SK-N-SH treated with all-trans-retinoic acid at 6 μM for 48 hours (cell line): ENCODE results near the gene PLEKHA4.

ENCODE experiments used
- ATAC-seq: fragments of 200-7000 bp; cut with Tn5 transposase; 3 replicates; pipeline ENCODE4 v1.9.1; 2020; ENCODE audit warnings: mild to moderate bottlenecking, moderate library complexity
- ARNTL ChIP-seq: fragments of 450-650 bp; formaldehyde crosslinking; IDR thresholded peaks from 2 replicates; pipeline ENCODE4 v1.5.0; 2020; ENCODE audit warnings: low read depth, mild to moderate bottlenecking, moderate library complexity, borderline replicate concordance
- BACH2 ChIP-seq: fragments of 250-450 bp; sonication (Bioruptor Pico); IDR thresholded peaks from 2 replicates; pipeline ENCODE4 v1.9.0; 2021; ENCODE audit warnings: mild to moderate bottlenecking, borderline replicate concordance
- CREB5 ChIP-seq: fragments of 250-450 bp; sonication (Bioruptor Pico); IDR thresholded peaks from 2 replicates; pipeline ENCODE4 v1.5.1; 2020; ENCODE audit warnings: low read depth, mild to moderate bottlenecking, moderate library complexity
- CSDC2 ChIP-seq: fragments of 250-450 bp; sonication (Bioruptor Pico); IDR thresholded peaks from 2 replicates; pipeline ENCODE4 v1.5.0; 2020; ENCODE audit warnings: mild to moderate bottlenecking, moderate library complexity
- CSRNP3 ChIP-seq: fragments of 250-450 bp; sonication (Bioruptor Pico); IDR thresholded peaks from 2 replicates; pipeline ENCODE4 v1.5.1; 2021; ENCODE audit warnings: mild to moderate bottlenecking, moderate library complexity
- ESRRG ChIP-seq: fragments of 250-450 bp; sonication (Bioruptor Pico); IDR thresholded peaks from 2 replicates; pipeline ENCODE4 v1.6.1; 2021; ENCODE audit warnings: mild to moderate bottlenecking
- GLIS3 ChIP-seq: fragments of 250-450 bp; sonication (Bioruptor Pico); IDR thresholded peaks from 2 replicates; pipeline ENCODE4 v1.5.0; 2020; ENCODE audit warnings: mild to moderate bottlenecking, moderate library complexity
- ISL1 ChIP-seq: fragments of 250-450 bp; sonication (Bioruptor Pico); IDR thresholded peaks from 2 replicates; pipeline ENCODE4 v2.1.2; 2022; ENCODE audit warnings: mild to moderate bottlenecking, moderate library complexity
- OSR1 ChIP-seq: fragments of 250-450 bp; sonication (Bioruptor Pico); IDR thresholded peaks from 2 replicates; pipeline ENCODE4 v1.8.0; 2022; ENCODE audit warnings: moderate library complexity, mild to moderate bottlenecking, inconsistent platforms
- PATZ1 ChIP-seq: fragments of 250-450 bp; sonication (Bioruptor Pico); IDR thresholded peaks from 2 replicates; pipeline ENCODE4 v1.8.0; 2020; ENCODE audit warnings: mild to moderate bottlenecking, moderate library complexity, borderline replicate concordance
- POU6F1 ChIP-seq: fragments of 250-450 bp; sonication (Bioruptor Pico); IDR thresholded peaks from 2 replicates; pipeline ENCODE4 v1.8.0; 2021; ENCODE audit warnings: low read depth, mild to moderate bottlenecking, moderate library complexity, borderline replicate concordance
- RARB ChIP-seq: fragments of 250-450 bp; sonication (Bioruptor Pico); IDR thresholded peaks from 2 replicates; pipeline ENCODE4 v1.8.0; 2021; ENCODE audit warnings: mild to moderate bottlenecking, moderate library complexity
- SNAI2 ChIP-seq: fragments of 250-450 bp; sonication (Bioruptor Pico); IDR thresholded peaks from 2 replicates; pipeline ENCODE4 v1.5.0; 2020; ENCODE audit warnings: mild to moderate bottlenecking, moderate library complexity
- TOX ChIP-seq: fragments of 250-450 bp; sonication (Bioruptor Pico); IDR thresholded peaks from 2 replicates; pipeline ENCODE4 v1.8.0; 2021; ENCODE audit warnings: mild to moderate bottlenecking, moderate library complexity, borderline replicate concordance
- TSHZ2 ChIP-seq: fragments of 250-450 bp; sonication (Bioruptor Pico); IDR thresholded peaks from 2 replicates; pipeline ENCODE4 v1.5.0; 2020; ENCODE audit warnings: mild to moderate bottlenecking, moderate library complexity
- ZC3H10 ChIP-seq: fragments of 250-450 bp; sonication (Bioruptor Pico); IDR thresholded peaks from 2 replicates; pipeline ENCODE4 v1.5.1; 2021; ENCODE audit warnings: mild to moderate bottlenecking, moderate library complexity
- ZFP3 ChIP-seq: fragments of 250-450 bp; sonication (Bioruptor Pico); IDR thresholded peaks from 2 replicates; pipeline ENCODE4 v1.5.0; 2020; ENCODE audit warnings: mild to moderate bottlenecking, moderate library complexity
- ZFP30 ChIP-seq: fragments of 450-650 bp; formaldehyde crosslinking; IDR thresholded peaks from 2 replicates; pipeline ENCODE4 v1.5.0; 2022; ENCODE audit warnings: mild to moderate bottlenecking, moderate library complexity
- ZNF565 ChIP-seq: fragments of 450-650 bp; formaldehyde crosslinking; conservative IDR thresholded peaks from 2 replicates; pipeline ENCODE4 v1.5.0; 2020; ENCODE audit warnings: low read depth, mild to moderate bottlenecking, moderate library complexity
- ZNF8 ChIP-seq: fragments of 450-650 bp; formaldehyde crosslinking; IDR thresholded peaks from 2 replicates; pipeline ENCODE4 v1.5.0; 2020; ENCODE audit warnings: mild to moderate bottlenecking, moderate library complexity

The PLEKHA4 gene

GRCh38 chr19:48837687-48838086, 30.7 kb downstream of the PLEKHA4 start:
- no peak for TF ChIP-seq PATZ1
- TF ChIP-seq CREB5 (CRISPR knock-in tag): no peak
- TF ChIP-seq OSR1 (CRISPR knock-in tag): no peak
- no peak for TF ChIP-seq ISL1 (CRISPR knock-in tag)
- no peak for TF ChIP-seq ZNF565 (CRISPR knock-in tag)
- no peak for TF ChIP-seq CSDC2 (CRISPR knock-in tag)
- TF ChIP-seq ZNF8 (CRISPR knock-in tag): no peak
- no peak for ATAC-seq

GRCh38 chr19:48837051-48837524, 31.3 kb downstream of the PLEKHA4 start:
- no peak for TF ChIP-seq ESRRG (CRISPR knock-in tag)
- TF ChIP-seq ZFP30: no peak
- TF ChIP-seq ISL1 (CRISPR knock-in tag): no peak
- TF ChIP-seq ZNF565 (CRISPR knock-in tag): no peak
- no peak for TF ChIP-seq CSDC2 (CRISPR knock-in tag)
- no peak for TF ChIP-seq SNAI2 (CRISPR knock-in tag)
- TF ChIP-seq CSRNP3 (CRISPR knock-in tag): no peak
- no peak for TF ChIP-seq BACH2 (CRISPR knock-in tag)
- no peak for TF ChIP-seq ZC3H10 (CRISPR knock-in tag)
- no peak for TF ChIP-seq ZFP3 (CRISPR knock-in tag)
- TF ChIP-seq PATZ1: no peak
- no peak for TF ChIP-seq RARB (CRISPR knock-in tag)
- no peak for TF ChIP-seq TOX
- no peak; the same call in 1 of the 2 replicates for TF ChIP-seq TSHZ2
- peak; percentile 96 for ATAC-seq

GRCh38 chr19:48836089-48837017, 32.1 kb downstream of the PLEKHA4 start, which contains the start of gene HSD17B14:
Gene HSD17B14, minus strand, starts transcription at chr19:48836491. Its CDS starts 80 bp downstream, at chr19:48836411.
- ATAC-seq: peak; percentile 69
- TF ChIP-seq OSR1 (CRISPR knock-in tag) (no peak), POU6F1 (CRISPR knock-in tag) (no peak), ARNTL (no peak), TSHZ2 (no peak), ZNF8 (CRISPR knock-in tag) (no peak), PATZ1 (no peak), ZFP30 (no peak), ZC3H10 (CRISPR knock-in tag) (no peak), GLIS3 (CRISPR knock-in tag) (no peak), SNAI2 (CRISPR knock-in tag) (no peak)
